Stomach smooth muscle (tissue), 2 donors: ENCODE results near the gene CPNE2.

Experiments used
- H3K27ac ChIP-seq: one replicate; pipeline ENCODE4 v1.7.0; 2013; ENCODE audit warnings: mild to moderate bottlenecking, low read length, inconsistent platforms
- H3K27me3 ChIP-seq, 2 donors: one replicate each; pipeline ENCODE4 v1.7.0; 2013; ENCODE audit warnings: low read length in 2 of 2; ENCODE audit not compliant: insufficient read depth in 2 of 2, control insufficient read depth in 1 of 2
- H3K36me3 ChIP-seq, 2 donors: one replicate each; pipeline ENCODE4 v1.7.0; 2013; ENCODE audit warnings: low read length in 2 of 2; ENCODE audit not compliant: control insufficient read depth in 2 of 2, insufficient read depth in 2 of 2
- H3K4me1 ChIP-seq: one replicate; pipeline ENCODE4 v1.7.0; 2013; ENCODE audit warnings: low read length; ENCODE audit not compliant: control insufficient read depth, insufficient read depth
- H3K4me3 ChIP-seq, 2 donors: one replicate each; pipeline ENCODE4 v1.7.0; 2013; ENCODE audit warnings: low read length in 2 of 2
- H3K9ac ChIP-seq, 2 donors: one replicate each; pipeline ENCODE4 v1.7.0; 2013; ENCODE audit warnings: low read length in 2 of 2, mild to moderate bottlenecking in 1 of 2
- H3K9me3 ChIP-seq, 2 donors: one replicate each; pipeline ENCODE4 v1.7.0; 2013; ENCODE audit warnings: low read length in 2 of 2; ENCODE audit not compliant: control insufficient read depth in 2 of 2
- donor health status: healthy.
- donor health status: Pancreatic carcinoma.

The CPNE2 gene

DNA sequence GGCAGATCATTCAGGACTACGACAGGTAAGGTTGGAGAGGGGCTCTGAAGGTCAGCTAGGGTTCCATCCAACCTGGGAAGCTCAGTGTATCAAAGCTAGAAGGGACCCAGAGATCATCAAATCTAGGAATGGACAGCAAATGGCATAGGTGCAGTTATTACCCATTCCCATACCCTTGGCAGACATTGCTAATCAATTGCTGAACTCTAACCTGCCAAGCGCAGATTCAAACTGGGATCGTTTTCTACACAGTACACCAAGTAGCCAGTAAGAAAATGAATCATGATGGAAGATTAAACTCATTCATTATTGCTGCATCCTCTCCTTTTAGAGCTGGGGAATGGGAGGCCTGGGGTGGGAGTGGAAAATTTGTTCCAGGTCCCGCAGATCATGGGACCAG lies 33.6 kb downstream of the CPNE2 start:
- Histone ChIP-seq H3K4me3 (no peak overlapping the region), H3K27me3 (no peaks in the 10 kb centered on the region), H3K9ac (no peak overlapping the region), H3K27ac (no peak overlapping the region), H3K9me3 (no peaks in the 10 kb centered on the region), H3K4me1 (no peaks in the 10 kb centered on the region), H3K36me3 (peaks cover 0 to 12% of the 10 kb centered on the region in 2 donors)

DNA sequence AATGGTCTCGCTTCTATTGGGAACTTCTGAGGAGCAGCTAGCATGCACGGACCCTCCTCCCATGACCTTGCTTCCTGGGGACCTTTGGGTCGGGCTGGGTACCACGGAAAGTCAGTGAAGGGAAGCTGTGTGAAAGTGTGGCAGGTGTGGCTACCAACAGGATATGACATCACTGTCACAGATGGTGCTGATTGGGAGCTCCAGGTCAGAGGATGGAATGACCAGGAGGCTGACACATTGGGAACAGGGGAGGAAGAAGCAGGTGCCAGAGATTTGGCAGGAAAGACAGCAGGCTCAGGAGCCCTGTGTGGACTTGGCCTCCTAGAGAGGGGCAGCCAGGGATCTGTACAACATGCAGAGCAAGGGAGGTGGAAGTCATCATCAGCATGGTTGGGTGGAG lies 34.0 kb downstream of the CPNE2 start:
- Histone ChIP-seq H3K4me3 (no peak overlapping the region), H3K27ac (no peak overlapping the region), H3K36me3 (peaks cover 0 to 10% of the 10 kb centered on the region in 2 donors)

GRCh38 chr16:57127037-57127763 lies 34.8 kb downstream of the CPNE2 start:
- Histone ChIP-seq H3K36me3 (peaks cover 0 to 4% of the 10 kb centered on the region in 2 donors), H3K27ac (no peak overlapping the region), H3K27me3 (no peaks in the 10 kb centered on the region), H3K9me3 (no peaks in the 10 kb centered on the region), H3K4me1 (no peaks in the 10 kb centered on the region), H3K4me3 (no peak overlapping the region), H3K9ac (no peak overlapping the region)

More for the DNA sequence above, 34.0 kb downstream of the CPNE2 start:
- H3K9ac ChIP-seq, result no peak overlapping the region
- no peaks in the 10 kb centered on the region for H3K9me3 ChIP-seq
- no peaks in the 10 kb centered on the region for H3K27me3 ChIP-seq
- no peaks in the 10 kb centered on the region for H3K4me1 ChIP-seq

GRCh38 chr16:57127836-57128235 lies 35.5 kb downstream of the CPNE2 start:
- Histone ChIP-seq H3K9me3 (no peaks in the 10 kb centered on the region), H3K4me1 (no peaks in the 10 kb centered on the region), H3K27ac (no peak overlapping the region), H3K9ac (no peak overlapping the region), H3K27me3 (no peaks in the 10 kb centered on the region), H3K4me3 (no peak overlapping the region), H3K36me3 (peaks cover 0 to 4% of the 10 kb centered on the region in 2 donors)

GRCh38 chr16:57128771-57129389 lies 36.5 kb downstream of the CPNE2 start:
- no peaks in the 10 kb centered on the region for H3K27me3 ChIP-seq
- no peak overlapping the region for H3K4me3 ChIP-seq
- no peaks in the 10 kb centered on the region for H3K4me1 ChIP-seq
- H3K27ac ChIP-seq, result no peak overlapping the region
- no peak overlapping the region for H3K9ac ChIP-seq
- no peaks in the 10 kb centered on the region for H3K9me3 ChIP-seq
- H3K36me3 ChIP-seq, result peaks cover 0 to 2% of the 10 kb centered on the region in 2 donors

DNA sequence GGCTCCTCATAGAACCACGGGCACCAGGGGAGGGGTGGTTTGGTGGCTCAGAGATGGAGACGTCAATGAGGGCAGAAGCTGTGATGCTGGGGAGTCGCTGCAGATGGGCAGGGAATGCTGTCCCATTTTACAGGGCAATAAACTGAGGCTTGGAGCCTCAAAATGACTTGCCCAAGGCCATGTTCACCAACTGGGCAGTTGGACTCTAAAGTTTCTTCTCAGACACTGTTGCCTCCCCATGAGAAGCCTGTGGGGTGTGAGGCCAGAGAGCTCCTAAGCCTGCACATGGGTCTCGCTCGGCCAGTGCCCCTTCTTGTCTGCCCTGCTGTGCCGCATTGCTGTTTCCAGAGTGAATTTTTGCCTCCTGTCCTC lies 38.6 kb downstream of the CPNE2 start:
- Histone ChIP-seq H3K27ac (no peak overlapping the region), H3K4me1 (peaks cover 3% of the 10 kb centered on the region), H3K36me3 (no peaks in the 10 kb centered on the region), H3K9ac (no peak overlapping the region), H3K27me3 (no peaks in the 10 kb centered on the region), H3K4me3 (no peak overlapping the region), H3K9me3 (no peaks in the 10 kb centered on the region)

- Histone ChIP-seq H3K36me3 (no peaks in the 10 kb centered on the region), H3K4me1 (peaks cover 3% of the 10 kb centered on the region), H3K9ac (no peak overlapping the region), H3K9me3 (no peaks in the 10 kb centered on the region), H3K27me3 (no peaks in the 10 kb centered on the region), H3K4me3 (no peak overlapping the region), H3K27ac (no peak overlapping the region)
These were observed 39.1 kb downstream of the CPNE2 start for GRCh38 chr16:57131351-57131970.

- Histone ChIP-seq H3K4me3 (no peak overlapping the region), H3K4me1 (peaks cover 3% of the 10 kb centered on the region), H3K9ac (no peak overlapping the region), H3K36me3 (peaks cover 0 to 2% of the 10 kb centered on the region in 2 donors), H3K27ac (no peak overlapping the region), H3K9me3 (no peaks in the 10 kb centered on the region), H3K27me3 (no peaks in the 10 kb centered on the region)
These were observed 40.1 kb downstream of the CPNE2 start for GRCh38 chr16:57132470-57132869.

DNA sequence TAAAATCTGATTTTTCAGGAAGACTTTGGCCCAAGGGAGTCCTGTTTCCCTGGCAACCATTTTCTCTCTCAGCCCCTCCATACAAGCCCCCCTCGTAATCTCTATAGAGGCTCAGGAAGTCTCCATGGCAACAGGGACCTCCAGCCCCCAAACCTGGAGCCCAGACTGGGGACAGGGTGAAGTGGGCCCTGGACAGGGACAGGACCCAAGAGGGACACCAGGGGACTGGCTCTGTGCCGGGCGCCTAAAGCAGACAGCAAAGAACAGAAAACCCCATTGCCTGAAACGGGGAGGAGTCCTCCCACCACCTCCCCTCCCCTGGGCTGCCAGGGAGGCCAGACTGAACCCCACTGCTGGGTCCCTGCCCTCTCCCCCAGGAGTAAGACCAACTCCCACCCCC lies 40.6 kb downstream of the CPNE2 start:
- Histone ChIP-seq H3K9me3 (no peaks in the 10 kb centered on the region), H3K27ac (no peak overlapping the region), H3K27me3 (no peaks in the 10 kb centered on the region), H3K4me3 (no peak overlapping the region), H3K9ac (no peak overlapping the region), H3K4me1 (peaks cover 3% of the 10 kb centered on the region), H3K36me3 (peaks cover 0 to 2% of the 10 kb centered on the region in 2 donors)

DNA sequence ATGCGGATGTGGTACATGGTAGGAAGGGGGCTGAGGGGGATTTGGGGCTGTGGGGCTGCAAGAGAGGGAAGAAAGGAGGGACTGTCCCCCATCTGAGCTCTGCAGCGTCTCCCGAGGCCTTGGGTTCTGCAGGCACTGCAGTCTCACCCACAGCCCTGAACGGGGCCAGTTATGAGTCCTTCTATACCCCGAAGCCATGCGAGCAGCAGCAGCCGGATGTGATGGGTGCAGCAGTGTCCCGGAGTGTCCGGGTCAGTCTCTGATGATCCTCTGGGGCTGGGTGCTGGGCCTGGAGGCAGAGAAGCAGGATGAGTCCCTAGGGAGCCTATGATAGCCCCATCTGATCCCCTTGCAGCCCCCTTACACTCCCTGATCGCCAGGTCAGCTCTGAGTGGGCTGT lies 41.5 kb downstream of the CPNE2 start:
- Histone ChIP-seq H3K4me1 (peaks cover 6% of the 10 kb centered on the region), H3K36me3 (peaks cover 0 to 2% of the 10 kb centered on the region in 2 donors), H3K27ac (no peak overlapping the region), H3K4me3 (no peak overlapping the region), H3K9ac (no peak overlapping the region), H3K27me3 (no peaks in the 10 kb centered on the region), H3K9me3 (no peaks in the 10 kb centered on the region)

GRCh38 chr16:57134982-57135381 lies 42.6 kb downstream of the CPNE2 start:
- no peak overlapping the region for H3K9ac ChIP-seq
- peaks cover 7% of the 10 kb centered on the region for H3K4me1 ChIP-seq
- no peaks in the 10 kb centered on the region for H3K9me3 ChIP-seq
- peaks cover 0 to 2% of the 10 kb centered on the region in 2 donors for H3K36me3 ChIP-seq
- H3K4me3 ChIP-seq, result no peak overlapping the region
- H3K27ac ChIP-seq, result no peak overlapping the region
- H3K27me3 ChIP-seq, result no peaks in the 10 kb centered on the region
